HEK293 (cell line): ENCODE measurements around the gene SIK2.
A peak's percentile ranks its signal among the peaks of the same experiment; 100 is the strongest.

ENCODE experiments used
- CTCF ChIA-PET: fragments of 350-600 bp; formaldehyde crosslinking; extraction: SDS; loops from one replicate; lab custom pipeline; 2021; ENCODE audit warnings: antibody characterized with exemption; lab: Yijun Ruan, JAX
- POLR2A ChIA-PET: fragments of 300-600 bp; formaldehyde crosslinking; extraction: SDS; loops from one replicate; lab custom pipeline; 2020; ENCODE audit warnings: antibody characterized with exemption, inconsistent platforms; lab: Yijun Ruan, JAX
- H3K27ac ChIP-seq: fragments of 200-500 bp; sonication (Bioruptor generic); 2 replicates; pipeline ENCODE4 v1.5.1; 2014; ENCODE audit warnings: low read depth, low read length, control low read depth, inconsistent platforms; ENCODE audit errors: extremely low read depth
- H3K36me3 ChIP-seq, 2 experiments: fragments of 200-500 bp in 1 of 2; sonication (Bioruptor generic) in 1 of 2; 1 replicate in 1 of 2; 2 replicates in 1 of 2; pipeline ENCODE4 v1.5.1; 2014 to 2017; ENCODE audit warnings: inconsistent platforms in 2 of 2, low read length in 2 of 2; ENCODE audit not compliant: control insufficient read depth in 2 of 2, insufficient read depth in 1 of 2
- H3K4me1 ChIP-seq: fragments of 200-500 bp; sonication (Bioruptor generic); 2 replicates; pipeline ENCODE4 v1.5.1; 2014; ENCODE audit warnings: mild to moderate bottlenecking, low read length, inconsistent platforms; ENCODE audit not compliant: control insufficient read depth, insufficient read depth
- H3K4me3 ChIP-seq: 2 replicates; pipeline ENCODE4 v1.5.1; 2011; ENCODE audit warnings: low read depth, mild to moderate bottlenecking, control low read depth, low read length, moderate library complexity
- H3K9me3 ChIP-seq: fragments of 200-500 bp; sonication (Bioruptor generic); 2 replicates; pipeline ENCODE4 v1.5.1; 2014; ENCODE audit warnings: low read depth, low read length, inconsistent platforms; ENCODE audit not compliant: control insufficient read depth, insufficient read depth
- ATF2 ChIP-seq: fragments of 450-650 bp; formaldehyde crosslinking; IDR thresholded peaks from 2 replicates; pipeline ENCODE4 v1.5.1; 2016; ENCODE audit warnings: missing biosample characterization, missing genetic modification characterization, low read depth
- HOXC10 ChIP-seq: sonication (generic); formaldehyde crosslinking; IDR thresholded peaks from 2 replicates; pipeline ENCODE4 v1.8.1; 2023; ENCODE audit warnings: mild to moderate bottlenecking, missing genetic modification reagents
- OVOL3 ChIP-seq: fragments of 450-650 bp; formaldehyde crosslinking; IDR thresholded peaks from 2 replicates; pipeline ENCODE4 v1.5.1; 2016; ENCODE audit warnings: missing biosample characterization, missing genetic modification characterization
- PRDM6 ChIP-seq: fragments of 450-650 bp; formaldehyde crosslinking; IDR thresholded peaks from 2 replicates; pipeline ENCODE4 v1.5.1; 2017; ENCODE audit warnings: missing biosample characterization, missing genetic modification characterization
- TRIM28 ChIP-seq: IDR thresholded peaks from 2 replicates; pipeline ENCODE4 v1.6.1; 2011; ENCODE audit warnings: low read length, control low read depth, borderline replicate concordance
- ZBTB10 ChIP-seq: fragments of 450-650 bp; formaldehyde crosslinking; IDR thresholded peaks from 2 replicates; pipeline ENCODE4 v1.5.1; 2016; ENCODE audit warnings: missing biosample characterization, missing genetic modification characterization
- ZBTB17 ChIP-seq: fragments of 450-650 bp; formaldehyde crosslinking; IDR thresholded peaks from 2 replicates; pipeline ENCODE4 v1.5.1; 2016; ENCODE audit warnings: missing biosample characterization, missing genetic modification characterization
- ZNF146 ChIP-seq: fragments of 450-650 bp; formaldehyde crosslinking; IDR thresholded peaks from 2 replicates; pipeline ENCODE4 v1.5.1; 2016; ENCODE audit warnings: missing biosample characterization, missing genetic modification characterization
- ZNF223 ChIP-seq: fragments of 450-650 bp; formaldehyde crosslinking; IDR thresholded peaks from 2 replicates; pipeline ENCODE4 v1.5.1; 2016; ENCODE audit warnings: missing biosample characterization, missing genetic modification characterization
- ZNF266 ChIP-seq: fragments of 450-650 bp; formaldehyde crosslinking; IDR thresholded peaks from 2 replicates; pipeline ENCODE4 v1.5.1; 2016; ENCODE audit warnings: missing biosample characterization, missing genetic modification characterization, low read depth
- ZNF544 ChIP-seq: fragments of 450-650 bp; formaldehyde crosslinking; IDR thresholded peaks from 2 replicates; pipeline ENCODE4 v1.5.0; 2017; ENCODE audit warnings: missing biosample characterization, missing genetic modification characterization
- ZNF626 ChIP-seq: fragments of 450-650 bp; sonication (Bioruptor Pico); formaldehyde crosslinking; IDR thresholded peaks from 2 replicates; pipeline ENCODE4 v1.5.1; 2018; ENCODE audit warnings: missing biosample characterization, missing genetic modification characterization, inconsistent platforms
- ZNF654 ChIP-seq: fragments of 450-650 bp; formaldehyde crosslinking; IDR thresholded peaks from 2 replicates; pipeline ENCODE4 v1.5.1; 2016; ENCODE audit warnings: low read depth, missing biosample characterization, missing genetic modification characterization
- ZNF777 ChIP-seq: fragments of 450-650 bp; formaldehyde crosslinking; IDR thresholded peaks from 2 replicates; pipeline ENCODE4 v1.5.1; 2017; ENCODE audit warnings: missing biosample characterization, missing genetic modification characterization, borderline replicate concordance
- TF ChIP-seq, protein P1 (sequence below): fragments of 450-650 bp; formaldehyde crosslinking; IDR thresholded peaks from 2 replicates; pipeline ENCODE4 v1.5.1; 2017; ENCODE audit warnings: missing biosample characterization, missing genetic modification characterization
- TF ChIP-seq, protein P2 (sequence below): fragments of 450-650 bp; formaldehyde crosslinking; conservative IDR thresholded peaks from 2 replicates; pipeline ENCODE4 v1.5.1; 2016; ENCODE audit warnings: low read depth, missing biosample characterization, missing genetic modification characterization
- TF ChIP-seq, protein P3 (sequence below): fragments of 450-650 bp; formaldehyde crosslinking; conservative IDR thresholded peaks from 2 replicates; pipeline ENCODE4 v1.5.1; 2016; ENCODE audit warnings: low read depth, missing biosample characterization, missing genetic modification characterization

SIK2 gene

GRCh38 chr11:111606986-111607385 lies 4.7 kb downstream of the SIK2 start (continued):
- TF ChIP-seq, protein P1, sequence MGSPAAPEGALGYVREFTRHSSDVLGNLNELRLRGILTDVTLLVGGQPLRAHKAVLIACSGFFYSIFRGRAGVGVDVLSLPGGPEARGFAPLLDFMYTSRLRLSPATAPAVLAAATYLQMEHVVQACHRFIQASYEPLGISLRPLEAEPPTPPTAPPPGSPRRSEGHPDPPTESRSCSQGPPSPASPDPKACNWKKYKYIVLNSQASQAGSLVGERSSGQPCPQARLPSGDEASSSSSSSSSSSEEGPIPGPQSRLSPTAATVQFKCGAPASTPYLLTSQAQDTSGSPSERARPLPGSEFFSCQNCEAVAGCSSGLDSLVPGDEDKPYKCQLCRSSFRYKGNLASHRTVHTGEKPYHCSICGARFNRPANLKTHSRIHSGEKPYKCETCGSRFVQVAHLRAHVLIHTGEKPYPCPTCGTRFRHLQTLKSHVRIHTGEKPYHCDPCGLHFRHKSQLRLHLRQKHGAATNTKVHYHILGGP: no peak
- no peak for TF ChIP-seq OVOL3 (tag by site-specific recombination)
- TF ChIP-seq ZNF544 (tag by site-specific recombination): no peak
- no peak for TF ChIP-seq ZBTB17 (tag by site-specific recombination)
- no peak for TF ChIP-seq HOXC10 (CRISPR knock-in tag)
- no peak for TF ChIP-seq ZNF266 (tag by site-specific recombination)
- TF ChIP-seq, protein P2, sequence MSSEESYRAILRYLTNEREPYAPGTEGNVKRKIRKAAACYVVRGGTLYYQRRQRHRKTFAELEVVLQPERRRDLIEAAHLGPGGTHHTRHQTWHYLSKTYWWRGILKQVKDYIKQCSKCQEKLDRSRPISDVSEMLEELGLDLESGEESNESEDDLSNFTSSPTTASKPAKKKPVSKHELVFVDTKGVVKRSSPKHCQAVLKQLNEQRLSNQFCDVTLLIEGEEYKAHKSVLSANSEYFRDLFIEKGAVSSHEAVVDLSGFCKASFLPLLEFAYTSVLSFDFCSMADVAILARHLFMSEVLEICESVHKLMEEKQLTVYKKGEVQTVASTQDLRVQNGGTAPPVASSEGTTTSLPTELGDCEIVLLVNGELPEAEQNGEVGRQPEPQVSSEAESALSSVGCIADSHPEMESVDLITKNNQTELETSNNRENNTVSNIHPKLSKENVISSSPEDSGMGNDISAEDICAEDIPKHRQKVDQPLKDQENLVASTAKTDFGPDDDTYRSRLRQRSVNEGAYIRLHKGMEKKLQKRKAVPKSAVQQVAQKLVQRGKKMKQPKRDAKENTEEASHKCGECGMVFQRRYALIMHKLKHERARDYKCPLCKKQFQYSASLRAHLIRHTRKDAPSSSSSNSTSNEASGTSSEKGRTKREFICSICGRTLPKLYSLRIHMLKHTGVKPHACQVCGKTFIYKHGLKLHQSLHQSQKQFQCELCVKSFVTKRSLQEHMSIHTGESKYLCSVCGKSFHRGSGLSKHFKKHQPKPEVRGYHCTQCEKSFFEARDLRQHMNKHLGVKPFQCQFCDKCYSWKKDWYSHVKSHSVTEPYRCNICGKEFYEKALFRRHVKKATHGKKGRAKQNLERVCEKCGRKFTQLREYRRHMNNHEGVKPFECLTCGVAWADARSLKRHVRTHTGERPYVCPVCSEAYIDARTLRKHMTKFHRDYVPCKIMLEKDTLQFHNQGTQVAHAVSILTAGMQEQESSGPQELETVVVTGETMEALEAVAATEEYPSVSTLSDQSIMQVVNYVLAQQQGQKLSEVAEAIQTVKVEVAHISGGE (tag by site-specific recombination): no peak
- TF ChIP-seq ZNF654 (tag by site-specific recombination): no peak

GRCh38 chr11:111607751-111608150 lies 5.5 kb downstream of the SIK2 start:
- no peaks in the 10 kb centered on the region for H3K9me3 ChIP-seq
- H3K4me1 ChIP-seq: no peaks in the 10 kb centered on the region
- POLR2A ChIA-PET: interaction anchor here (0.9 kb wide), 1 partner anchor 154 kb away, joined by 3 read pairs; no protein-coding TSS in a partner anchor
- CTCF ChIA-PET: interaction anchor here (1.3 kb wide), 1 partner anchor 169 kb away, joined by 3 read pairs; no protein-coding TSS in a partner anchor
- no peaks in the 10 kb centered on the region for H3K36me3 ChIP-seq
- TF ChIP-seq PRDM6 (tag by site-specific recombination): peak; percentile 41; the same call in 1 of the 2 replicates
- TF ChIP-seq ZNF626 (tag by site-specific recombination): no peak
- no peak for TF ChIP-seq TRIM28
- H3K4me3 ChIP-seq: no peak overlapping the region
- H3K27ac ChIP-seq: no peak overlapping the region

DNA sequence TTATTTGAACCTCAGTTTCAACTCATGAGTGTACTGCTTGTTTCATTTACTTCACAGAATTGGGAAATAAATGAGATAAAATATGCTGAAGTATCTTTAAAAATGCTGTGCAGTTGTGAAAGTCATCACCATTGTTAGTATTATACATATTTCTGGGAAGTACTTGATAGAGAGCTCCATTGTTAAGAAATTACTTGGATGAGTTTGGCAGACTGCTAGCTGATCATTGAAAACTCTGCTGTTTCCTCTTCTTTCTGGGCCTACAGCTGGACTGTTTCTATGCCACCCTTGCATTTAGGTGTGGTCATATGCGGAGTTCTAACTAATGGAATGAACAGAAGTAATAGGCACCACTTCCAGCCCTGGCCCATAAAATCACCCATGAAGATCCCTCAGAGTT lies 10.0 kb downstream of the SIK2 start:
- Histone ChIP-seq H3K27ac (no peak overlapping the region), H3K4me3 (no peak overlapping the region), H3K4me1 (no peaks in the 10 kb centered on the region), H3K36me3 (peaks cover 0 to 13% of the 10 kb centered on the region in 2 experiments; a peak in 2 of 3 replicates), H3K9me3 (no peaks in the 10 kb centered on the region)
- ChIA-PET POLR2A (no interaction called here), CTCF (interaction anchor here (1.0 kb wide), 1 partner anchor 164 kb away, joined by 4 read pairs; no protein-coding TSS in a partner anchor)
- no peak for TF ChIP-seq ZNF223 (tag by site-specific recombination)
- TF ChIP-seq ZNF777 (tag by site-specific recombination): no peak
- TF ChIP-seq, protein P3, sequence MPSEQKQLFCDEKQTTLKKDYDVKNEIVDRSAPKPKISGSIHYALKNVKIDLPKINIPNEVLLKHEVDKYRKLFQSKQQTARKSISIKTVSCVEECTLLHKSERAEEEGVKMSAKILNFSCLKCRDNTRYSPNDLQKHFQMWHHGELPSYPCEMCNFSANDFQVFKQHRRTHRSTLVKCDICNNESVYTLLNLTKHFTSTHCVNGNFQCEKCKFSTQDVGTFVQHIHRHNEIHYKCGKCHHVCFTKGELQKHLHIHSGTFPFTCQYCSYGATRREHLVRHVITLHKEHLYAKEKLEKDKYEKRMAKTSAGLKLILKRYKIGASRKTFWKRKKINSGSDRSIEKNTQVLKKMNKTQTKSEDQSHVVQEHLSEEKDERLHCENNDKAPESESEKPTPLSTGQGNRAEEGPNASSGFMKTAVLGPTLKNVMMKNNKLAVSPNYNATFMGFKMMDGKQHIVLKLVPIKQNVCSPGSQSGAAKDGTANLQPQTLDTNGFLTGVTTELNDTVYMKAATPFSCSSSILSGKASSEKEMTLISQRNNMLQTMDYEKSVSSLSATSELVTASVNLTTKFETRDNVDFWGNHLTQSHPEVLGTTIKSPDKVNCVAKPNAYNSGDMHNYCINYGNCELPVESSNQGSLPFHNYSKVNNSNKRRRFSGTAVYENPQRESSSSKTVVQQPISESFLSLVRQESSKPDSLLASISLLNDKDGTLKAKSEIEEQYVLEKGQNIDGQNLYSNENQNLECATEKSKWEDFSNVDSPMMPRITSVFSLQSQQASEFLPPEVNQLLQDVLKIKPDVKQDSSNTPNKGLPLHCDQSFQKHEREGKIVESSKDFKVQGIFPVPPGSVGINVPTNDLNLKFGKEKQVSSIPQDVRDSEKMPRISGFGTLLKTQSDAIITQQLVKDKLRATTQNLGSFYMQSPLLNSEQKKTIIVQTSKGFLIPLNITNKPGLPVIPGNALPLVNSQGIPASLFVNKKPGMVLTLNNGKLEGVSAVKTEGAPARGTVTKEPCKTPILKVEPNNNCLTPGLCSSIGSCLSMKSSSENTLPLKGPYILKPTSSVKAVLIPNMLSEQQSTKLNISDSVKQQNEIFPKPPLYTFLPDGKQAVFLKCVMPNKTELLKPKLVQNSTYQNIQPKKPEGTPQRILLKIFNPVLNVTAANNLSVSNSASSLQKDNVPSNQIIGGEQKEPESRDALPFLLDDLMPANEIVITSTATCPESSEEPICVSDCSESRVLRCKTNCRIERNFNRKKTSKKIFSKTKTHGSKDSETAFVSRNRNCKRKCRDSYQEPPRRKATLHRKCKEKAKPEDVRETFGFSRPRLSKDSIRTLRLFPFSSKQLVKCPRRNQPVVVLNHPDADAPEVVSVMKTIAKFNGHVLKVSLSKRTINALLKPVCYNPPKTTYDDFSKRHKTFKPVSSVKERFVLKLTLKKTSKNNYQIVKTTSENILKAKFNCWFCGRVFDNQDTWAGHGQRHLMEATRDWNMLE (tag by site-specific recombination): no peak
- no peak for TF ChIP-seq ATF2 (tag by site-specific recombination)
- TF ChIP-seq ZNF146 (tag by site-specific recombination): no peak
- TF ChIP-seq ZBTB10 (tag by site-specific recombination): no peak
